Measurements from ENCODE around the gene MZF1. TPM values are rescaled to one million over a fixed set of nuclear protein-coding genes. Genes with fewer than 3 reads are reported as not detected.

The MZF1 gene
- total and polyA plus RNA-seq, 9 of the 15 experiments (the other 6 are each of a cell fraction or from before 2014, with no cell fraction given) = 0.31 to 29.3 (median 11.5) TPM

- TF ChIP-seq POLR2AphosphoS5 (IDR thresholded peaks at IDR 0.05; ENCODE audit: control insufficient read depth, insufficient read depth, low read depth, low read length) = no peak
- no peak for TF ChIP-seq RBM39 (optimal IDR thresholded peaks at IDR 0.05; ENCODE audit: low read depth, low read length)
- TF ChIP-seq SMAD3 (CRISPR knock-in tag; conservative IDR thresholded peaks at IDR 0.05) = no peak
- no peak for TF ChIP-seq ZEB2 (IDR thresholded peaks at IDR 0.05)
Observed at GRCh38 chr19:58521651-58522050, 51.5 kb downstream of the MZF1 start (continued).

GRCh38 chr19:58520257-58520599 is 52.9 kb downstream of the MZF1 start:
- BruUV-seq (replicated peaks) = TSS peak; percentile 94
- peak overlapping the region; percentile 92 for H3K27ac ChIP-seq (ENCODE audit: extremely low read depth, low read depth, low read length)
- no peak for DNase-seq (ENCODE audit: extremely low read depth in 1 of 4, low spot score in 3 of 4)
- FAIRE-seq = peak; percentile 64
- WGBS (ENCODE audit: insufficient coverage, low coverage, missing lambda C conversion rate) = 21% methylated on average over 7 of the region's 7 CpGs
- ATAC-seq = no peak
- in situ Hi-C loops (cut with MboI) (no loop called here), intact Hi-C loops (cut with micrococcal nuclease) (loop anchor here (2.0 kb wide), 1 partner anchor 55 kb away; no protein-coding TSS in a partner anchor)
- peak overlapping the region; percentile 79 for H3K4me3 ChIP-seq
- H3K79me2 ChIP-seq (ENCODE audit: control insufficient read depth, insufficient read depth, low read length) = peaks cover 47% of the 10 kb centered on the region
- ChIA-PET CTCF (ENCODE audit: low intra/inter-chr PET ratio) (interaction anchor here (1.1 to 2.7 kb wide), 3 partner anchors 61 to 338 kb away, joined by 3 to 23 read pairs (median 8); partner anchors contain the start of gene ZNF274), POLR2A (interaction anchor here (0.5 to 2.3 kb wide), 19 partner anchors 10 to 337 kb away, joined by 3 to 14 read pairs (median 6); partner anchors contain the start of genes CHMP2A, TRIM28, ZNF274 and ZSCAN22)
- H3K4me1 ChIP-seq (replicated peaks in 1 of 2; ENCODE audit: control insufficient read depth in 2 of 2, insufficient read depth in 2 of 2, low read length in 2 of 2) = peaks cover 9 to 49% of the 10 kb centered on the region in 2 experiments
- H3K9me1 ChIP-seq (ENCODE audit: control insufficient read depth, insufficient read depth, low read length) = peaks cover 5% of the 10 kb centered on the region
- H2AFZ ChIP-seq (ENCODE audit: low read depth, low read length) = peak overlapping the region; percentile 99
- H4K20me1 ChIP-seq (replicated peaks; ENCODE audit: control insufficient read depth, insufficient read depth, low read length) = no peaks in the 10 kb centered on the region
- H3K36me3 ChIP-seq (ENCODE audit: control insufficient read depth, insufficient read depth, low read length) = peaks cover 23% of the 10 kb centered on the region; the same call in 2 of the 3 replicates
- H3K4me2 ChIP-seq (ENCODE audit: insufficient read depth, low read length) = peak overlapping the region; percentile 98
- H3K9me3 ChIP-seq (replicated peaks; ENCODE audit: control insufficient read depth, insufficient read depth, low read depth, low read length) = no peaks in the 10 kb centered on the region
- H3K27me3 ChIP-seq (ENCODE audit: control insufficient read depth in 2 of 2, insufficient read depth in 2 of 2, low read length in 2 of 2) = no peaks in the 10 kb centered on the region
- H3K9ac ChIP-seq (ENCODE audit: insufficient read depth in 1 of 2, low read depth in 2 of 2, low read length in 2 of 2) = peak overlapping the region; percentile 95 to 97
- TF ChIP-seq ZNF212 (CRISPR knock-in tag; IDR thresholded peaks at IDR 0.05) (no peak), SNRNP70 (optimal IDR thresholded peaks at IDR 0.05; ENCODE audit: low read depth, low read length) (no peak), SMAD1 (IDR thresholded peaks at IDR 0.05; ENCODE audit: low read depth, low read length, partially characterized antibody) (no peak), PTBP1 (IDR thresholded peaks at IDR 0.05; ENCODE audit: low read depth, low read length) (no peak), ZNF398 (CRISPR knock-in tag; IDR thresholded peaks at IDR 0.05) (no peak), ZNF133 (CRISPR knock-in tag; IDR thresholded peaks at IDR 0.05) (no peak), FUS (optimal IDR thresholded peaks at IDR 0.05; ENCODE audit: low read depth, low read length) (no peak), TGIF2 (CRISPR knock-in tag; IDR thresholded peaks at IDR 0.05) (no peak), PRDM10 (IDR thresholded peaks at IDR 0.05; ENCODE audit: partially characterized antibody) (peak; percentile 41), FOS (IDR thresholded peaks at IDR 0.05; ENCODE audit: extremely low read depth, insufficient read length) (no peak), CTCF (IDR thresholded peaks at IDR 0.05 in 2 of 3, conservative IDR thresholded peaks at IDR 0.05 in 1 of 3; ENCODE audit: insufficient read depth in 2 of 3, low read depth in 1 of 3, low read length in 3 of 3) (no peak)

All from K562 (cell line).